GM08714 (cell line): ENCODE data around the gene WNT9A.

Source experiments
- H3K4me3 ChIP-seq: fragments of 200-500 bp; sonication (Bioruptor generic); 2 replicates; pipeline ENCODE4 v1.5.1; 2014; ENCODE audit warnings: mild to moderate bottlenecking, low read length, inconsistent platforms
- ZNF274 ChIP-seq: IDR thresholded peaks from 2 replicates; pipeline ENCODE4 v1.6.1; 2012; ENCODE audit warnings: mild to moderate bottlenecking, low read depth, low read length

WNT9A gene

GRCh38 chr1:227948493-227949260 lies 945 bp upstream of the WNT9A start:
- TF ChIP-seq ZNF274, result no peak
- H3K4me3 ChIP-seq, result peak overlapping the region; percentile 24; the same call in 1 of the 2 replicates

GRCh38 chr1:227947386-227947675 lies 401 bp downstream of the WNT9A start:
- TF ChIP-seq ZNF274, result no peak
- no peak overlapping the region; the same call in 1 of the 2 replicates for H3K4me3 ChIP-seq

- TF ChIP-seq ZNF274, result no peak
- no peak overlapping the region; the same call in 1 of the 2 replicates for H3K4me3 ChIP-seq
Measured at GRCh38 chr1:227946624-227947385, 927 bp downstream of the WNT9A start.

GRCh38 chr1:227945891-227946623 lies 1.7 kb downstream of the WNT9A start:
- TF ChIP-seq ZNF274, result no peak
- no peak overlapping the region for H3K4me3 ChIP-seq

GRCh38 chr1:227944931-227945890 lies 2.5 kb downstream of the WNT9A start:
- TF ChIP-seq ZNF274, result no peak
- no peak overlapping the region for H3K4me3 ChIP-seq

- H3K4me3 ChIP-seq, result no peak overlapping the region
- no peak for TF ChIP-seq ZNF274
Measured at GRCh38 chr1:227944090-227944930, 3.4 kb downstream of the WNT9A start.

GRCh38 chr1:227943381-227944089 lies 4.2 kb downstream of the WNT9A start:
- TF ChIP-seq ZNF274, result no peak
- no peak overlapping the region for H3K4me3 ChIP-seq

- no peak for TF ChIP-seq ZNF274
Measured at GRCh38 chr1:227942716-227943261, 4.9 kb downstream of the WNT9A start.

GRCh38 chr1:227942021-227942715 lies 5.6 kb downstream of the WNT9A start:
- no peak for TF ChIP-seq ZNF274
- no peak overlapping the region for H3K4me3 ChIP-seq

More at GRCh38 chr1:227942716-227943261, 4.9 kb downstream of the WNT9A start:
- H3K4me3 ChIP-seq, result no peak overlapping the region

GRCh38 chr1:227941509-227942020 lies 6.2 kb downstream of the WNT9A start:
- no peak for TF ChIP-seq ZNF274
- H3K4me3 ChIP-seq, result no peak overlapping the region

- TF ChIP-seq ZNF274, result no peak
- no peak overlapping the region for H3K4me3 ChIP-seq
Measured at GRCh38 chr1:227940791-227941241, 6.9 kb downstream of the WNT9A start.
